Heart left ventricle (tissue), 13 donors: ENCODE measurements around the gene LRRC46.

Experiments used
- CTCF ChIP-seq, 12 donors: fragments of 200-600 bp; sonication (generic) in 4 of 12; IDR thresholded peaks; one replicate each; pipeline versions ENCODE4 v1.5.0 to v1.8.0; 2018 to 2022; ENCODE audit warnings: antibody characterized with exemption in 12 of 12, mild to moderate bottlenecking in 5 of 12
- POLR2A ChIP-seq, 2 donors: fragments of 450-650 bp; IDR thresholded peaks; one replicate each; pipeline ENCODE4 v1.6.1; 2017; ENCODE audit warnings: antibody characterized with exemption in 2 of 2, mild to moderate bottlenecking in 2 of 2, moderate library complexity in 2 of 2
- donor health status: ischemic (EF 13 %, LVEDD 7.1; RV severe dilation, severe dysfunction).
- donor health status: DM: no; HTN: yes; CAD: no.
- donor health status: DM: no; HTN: no; CAD: no.
- donor health status: ischemic (EF 25% LVEDD 6.9; RV normal size, moderate dysfunction).
- donor health status: ischemic (EF 25% LVEDD 5.7; RV mildly dilated, moderate dysfunction).
- donor health status: ischemic (EF 35%, LVEDD 5.7; RV mildly dilated, moderate dysfunction).
- donor health status: nonischemic (EF 11% LVEDD 7.7; RV severe dilation, severe dysfunction).
- donor health status: DM: yes; HTN: yes; CAD: no.
- donor health status: PGD.
- donor health status: ischemic (EF 29% LVEDD 5.4; RV normal size, mild dysfunction).
- donor health status: nonischemic (EF 23%, LVEDD 6.1; RV moderate dilation, normal function).

GRCh38 chr17:47808830-47809480, 22.5 kb upstream of the LRRC46 start:
- no peak for TF ChIP-seq CTCF (IDR thresholded peaks at IDR 0.05)
- TF ChIP-seq POLR2A (IDR thresholded peaks at IDR 0.05): no peak
